IPS-18a (cell line): ENCODE results near the gene TRAF7.
"Not testable (repeated sequence)": the region's sequence is repeated elsewhere in the genome, so short reads cannot be mapped to it uniquely, and the experiment has no call there.

Experiments used
- H3K27ac ChIP-seq: one replicate; pipeline ENCODE4 v1.5.1; 2013; ENCODE audit warnings: low read length
- H3K27me3 ChIP-seq: one replicate; pipeline ENCODE4 v1.6.1; 2013; ENCODE audit warnings: mild to moderate bottlenecking, low read length; ENCODE audit not compliant: control insufficient read depth, insufficient read depth
- H3K36me3 ChIP-seq: one replicate; pipeline ENCODE4 v1.6.1; 2013; ENCODE audit warnings: low read depth, low read length; ENCODE audit not compliant: control insufficient read depth
- H3K4me1 ChIP-seq: one replicate; pipeline ENCODE4 v1.6.1; 2013; ENCODE audit warnings: low read depth, low read length; ENCODE audit not compliant: control insufficient read depth
- H3K4me3 ChIP-seq: one replicate; pipeline ENCODE4 v1.5.1; 2013; ENCODE audit warnings: low read length
- H3K9ac ChIP-seq: one replicate; pipeline ENCODE4 v1.6.1; 2013; ENCODE audit warnings: mild to moderate bottlenecking, low read length, moderate library complexity
- H3K9me3 ChIP-seq: one replicate; pipeline ENCODE4 v1.6.1; 2013; ENCODE audit warnings: low read depth, low read length; ENCODE audit not compliant: control insufficient read depth

TRAF7 gene

GRCh38 chr16:2203119-2203688, 47.6 kb downstream of the TRAF7 start:
- H3K27ac ChIP-seq, H3K4me3 ChIP-seq, H3K9ac ChIP-seq, H3K4me1 ChIP-seq, H3K9me3 ChIP-seq: not testable (repeated sequence)
- Histone ChIP-seq H3K27me3 (peaks cover 17% of the 10 kb centered on the region), H3K36me3 (peaks cover 11% of the 10 kb centered on the region)

DNA sequence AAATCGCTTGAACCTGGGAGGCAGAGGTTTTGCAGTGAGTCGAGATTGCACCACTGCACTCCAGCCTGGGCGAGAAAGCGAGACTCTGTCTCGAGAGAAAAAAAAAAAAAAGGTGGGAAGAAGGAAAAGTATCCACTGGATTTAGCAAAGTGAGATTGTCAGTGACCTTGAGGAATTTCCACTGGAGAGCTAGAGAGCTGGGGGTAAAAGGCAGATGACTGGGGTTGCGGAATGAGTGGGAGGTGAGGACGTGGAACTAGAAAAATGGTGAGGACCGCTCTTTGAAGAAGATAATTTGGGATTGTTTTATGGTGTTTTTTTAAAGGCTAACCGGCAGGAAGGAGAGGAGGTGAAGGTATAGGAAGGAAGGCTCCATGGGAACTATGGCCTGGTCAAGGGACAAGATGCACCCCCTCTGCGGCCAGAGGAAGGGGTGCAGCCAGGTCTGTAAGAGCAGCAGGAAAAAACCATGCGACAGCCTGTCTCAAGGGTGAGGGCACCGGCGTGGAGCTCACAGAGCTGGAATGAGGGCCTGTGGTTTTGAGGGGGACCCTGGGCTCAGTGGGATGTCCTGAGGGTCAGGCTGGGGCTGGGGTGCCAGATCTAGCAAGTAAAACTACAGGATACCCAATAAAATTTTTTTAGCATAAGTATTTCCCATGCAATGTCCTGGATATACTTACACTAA, 49.0 kb downstream of the TRAF7 start:
- Histone ChIP-seq H3K4me1 (no peaks in the 10 kb centered on the region), H3K27me3 (peaks cover 4% of the 10 kb centered on the region), H3K9me3 (no peaks in the 10 kb centered on the region), H3K36me3 (peaks cover 24% of the 10 kb centered on the region), H3K27ac (no peak overlapping the region), H3K9ac (peak overlapping the region; percentile 75), H3K4me3 (peak overlapping the region; percentile 96)

GRCh38 chr16:2205104-2205966, 49.8 kb downstream of the TRAF7 start, which contains the start of gene MLST8:
Gene MLST8 (plus strand): TSS chr16:2205454. CDS start chr16:2206086, 632 bp downstream.
- H3K9ac ChIP-seq = peak within 1 kb of the TSS; percentile 75
- H3K4me3 ChIP-seq = peak within 1 kb of the TSS; percentile 96
- H3K27me3 ChIP-seq = no peaks in the 10 kb centered on the region
- H3K4me1 ChIP-seq = no peaks in the 10 kb centered on the region
- H3K9me3 ChIP-seq = no peaks in the 10 kb centered on the region
- H3K27ac ChIP-seq = peak within 1 kb of the TSS; percentile 63
- H3K36me3 ChIP-seq = peaks cover 25% of the 10 kb centered on the region

DNA sequence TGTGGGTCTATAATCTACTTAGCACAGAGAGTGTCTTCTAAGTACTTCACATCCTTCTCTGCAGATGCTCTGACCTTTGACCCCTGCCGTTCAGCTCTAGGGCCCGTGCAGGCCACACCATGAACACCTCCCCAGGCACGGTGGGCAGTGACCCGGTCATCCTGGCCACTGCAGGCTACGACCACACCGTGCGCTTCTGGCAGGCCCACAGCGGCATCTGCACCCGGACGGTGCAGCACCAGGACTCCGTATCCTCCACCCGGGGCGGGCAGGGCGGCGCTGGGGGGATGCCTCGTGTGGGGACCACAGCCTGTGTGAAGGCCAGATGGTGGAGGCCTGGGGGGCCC, 50.4 kb downstream of the TRAF7 start:
- Histone ChIP-seq H3K4me1 (no peaks in the 10 kb centered on the region), H3K36me3 (peaks cover 25% of the 10 kb centered on the region), H3K27me3 (no peaks in the 10 kb centered on the region), H3K9me3 (no peaks in the 10 kb centered on the region), H3K4me3 (peak overlapping the region; percentile 96), H3K27ac (no peak overlapping the region), H3K9ac (peak overlapping the region; percentile 75)

- Histone ChIP-seq H3K27ac (no peak overlapping the region), H3K4me1 (no peaks in the 10 kb centered on the region), H3K36me3 (peaks cover 25% of the 10 kb centered on the region), H3K9ac (no peak overlapping the region), H3K9me3 (no peaks in the 10 kb centered on the region), H3K4me3 (peak overlapping the region; percentile 96), H3K27me3 (no peaks in the 10 kb centered on the region)
These were observed 50.8 kb downstream of the TRAF7 start for GRCh38 chr16:2206420-2206779.

- no peaks in the 10 kb centered on the region for H3K27me3 ChIP-seq
- H3K9ac ChIP-seq = no peak overlapping the region
- no peaks in the 10 kb centered on the region for H3K4me1 ChIP-seq
- H3K27ac ChIP-seq = no peak overlapping the region
- H3K9me3 ChIP-seq = no peaks in the 10 kb centered on the region
- no peak overlapping the region for H3K4me3 ChIP-seq
- H3K36me3 ChIP-seq = peaks cover 26% of the 10 kb centered on the region
These were observed 51.3 kb downstream of the TRAF7 start for GRCh38 chr16:2206780-2207433.

DNA sequence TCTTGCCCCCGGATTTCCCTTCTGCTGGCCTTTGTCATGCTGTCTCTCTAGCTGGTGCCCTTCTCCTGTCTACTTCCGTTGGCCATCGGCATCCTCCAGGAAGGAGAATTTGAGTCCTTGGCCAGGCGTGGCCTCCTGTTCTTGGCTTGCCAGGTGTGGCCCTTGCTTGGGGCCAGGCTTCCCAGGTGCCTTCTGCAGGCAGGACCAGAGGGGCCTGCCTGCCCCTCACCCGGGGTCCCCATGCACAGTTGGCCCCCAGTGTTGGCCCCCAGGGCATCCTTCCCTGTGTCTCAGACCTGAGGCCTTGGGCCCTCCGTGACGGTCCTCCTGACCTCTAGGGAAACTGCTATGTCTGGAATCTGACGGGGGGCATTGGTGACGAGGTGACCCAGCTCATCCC, 52.3 kb downstream of the TRAF7 start:
- H3K36me3 ChIP-seq = peaks cover 33% of the 10 kb centered on the region
- peaks cover 1% of the 10 kb centered on the region for H3K4me1 ChIP-seq
- H3K9ac ChIP-seq = no peak overlapping the region
- no peaks in the 10 kb centered on the region for H3K27me3 ChIP-seq
- H3K27ac ChIP-seq = no peak overlapping the region
- H3K4me3 ChIP-seq = no peak overlapping the region
- H3K9me3 ChIP-seq = no peaks in the 10 kb centered on the region

- no peaks in the 10 kb centered on the region for H3K27me3 ChIP-seq
- no peak overlapping the region for H3K27ac ChIP-seq
- peaks cover 4% of the 10 kb centered on the region for H3K4me1 ChIP-seq
- H3K9me3 ChIP-seq = no peaks in the 10 kb centered on the region
- H3K9ac ChIP-seq = no peak overlapping the region
- peaks cover 34% of the 10 kb centered on the region for H3K36me3 ChIP-seq
- H3K4me3 ChIP-seq = no peak overlapping the region
These were observed 52.7 kb downstream of the TRAF7 start for GRCh38 chr16:2208308-2208707.

- H3K9ac ChIP-seq = no peak overlapping the region
- no peaks in the 10 kb centered on the region for H3K27me3 ChIP-seq
- H3K4me3 ChIP-seq = no peak overlapping the region
- no peaks in the 10 kb centered on the region for H3K9me3 ChIP-seq
- H3K27ac ChIP-seq = no peak overlapping the region
- peaks cover 34% of the 10 kb centered on the region for H3K36me3 ChIP-seq
- peaks cover 4% of the 10 kb centered on the region for H3K4me1 ChIP-seq
These were observed 53.2 kb downstream of the TRAF7 start for GRCh38 chr16:2208772-2209171.

GRCh38 chr16:2209258-2210008, 53.9 kb downstream of the TRAF7 start:
- H3K9me3 ChIP-seq = no peaks in the 10 kb centered on the region
- peaks cover 34% of the 10 kb centered on the region for H3K36me3 ChIP-seq
- H3K9ac ChIP-seq = no peak overlapping the region
- peaks cover 4% of the 10 kb centered on the region for H3K4me1 ChIP-seq
- H3K27ac ChIP-seq = no peak overlapping the region
- no peak overlapping the region for H3K4me3 ChIP-seq
- H3K27me3 ChIP-seq = no peaks in the 10 kb centered on the region

- H3K4me3 ChIP-seq = no peak overlapping the region
- no peak overlapping the region for H3K9ac ChIP-seq
- H3K4me1 ChIP-seq = peaks cover 4% of the 10 kb centered on the region
- H3K27me3 ChIP-seq = no peaks in the 10 kb centered on the region
- no peaks in the 10 kb centered on the region for H3K9me3 ChIP-seq
- H3K36me3 ChIP-seq = peaks cover 34% of the 10 kb centered on the region
- no peak overlapping the region for H3K27ac ChIP-seq
These were observed 54.4 kb downstream of the TRAF7 start for GRCh38 chr16:2210009-2210332.
